ENCODE results near the gene PKP4.

Gene PKP4

GRCh38 chr2:158583923-158584322, 127.2 kb downstream of the PKP4 start:
- no peak for DNase-seq (ENCODE audit: low read depth in 1 of 2, low spot score in 1 of 2)

- DNase-seq (ENCODE audit: low read depth in 1 of 2, low spot score in 1 of 2) = no peak
These were observed 129.7 kb downstream of the PKP4 start for GRCh38 chr2:158586491-158586890.

DNA sequence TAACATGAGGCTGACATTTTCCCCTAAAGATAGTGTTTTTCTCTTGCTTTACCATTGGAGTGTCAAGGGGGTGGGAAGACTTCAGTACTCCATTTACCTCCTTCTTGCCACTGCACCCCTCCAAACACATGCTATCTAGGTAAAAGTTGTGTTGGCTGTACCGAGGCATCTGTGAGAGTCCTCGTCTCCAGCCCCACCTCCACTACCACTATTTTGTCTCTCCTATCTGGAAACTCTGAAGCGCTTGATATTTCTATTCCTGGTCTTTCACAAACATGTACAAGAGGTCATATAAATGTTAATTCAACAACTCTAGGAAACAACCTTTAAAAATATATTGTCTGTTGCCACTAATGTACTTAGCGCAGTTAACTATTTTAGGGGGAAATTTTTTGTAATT, 132.6 kb downstream of the PKP4 start:
- DNase-seq (ENCODE audit: low read depth in 1 of 2, low spot score in 1 of 2) = no peak

GRCh38 chr2:158598862-158599517, 142.2 kb downstream of the PKP4 start:
- DNase-seq (ENCODE audit: low read depth in 1 of 2, low spot score in 1 of 2) = no peak

- DNase-seq (ENCODE audit: low read depth in 1 of 2, low spot score in 1 of 2) = no peak
These were observed 142.9 kb downstream of the PKP4 start for GRCh38 chr2:158599609-158600008.

DNA sequence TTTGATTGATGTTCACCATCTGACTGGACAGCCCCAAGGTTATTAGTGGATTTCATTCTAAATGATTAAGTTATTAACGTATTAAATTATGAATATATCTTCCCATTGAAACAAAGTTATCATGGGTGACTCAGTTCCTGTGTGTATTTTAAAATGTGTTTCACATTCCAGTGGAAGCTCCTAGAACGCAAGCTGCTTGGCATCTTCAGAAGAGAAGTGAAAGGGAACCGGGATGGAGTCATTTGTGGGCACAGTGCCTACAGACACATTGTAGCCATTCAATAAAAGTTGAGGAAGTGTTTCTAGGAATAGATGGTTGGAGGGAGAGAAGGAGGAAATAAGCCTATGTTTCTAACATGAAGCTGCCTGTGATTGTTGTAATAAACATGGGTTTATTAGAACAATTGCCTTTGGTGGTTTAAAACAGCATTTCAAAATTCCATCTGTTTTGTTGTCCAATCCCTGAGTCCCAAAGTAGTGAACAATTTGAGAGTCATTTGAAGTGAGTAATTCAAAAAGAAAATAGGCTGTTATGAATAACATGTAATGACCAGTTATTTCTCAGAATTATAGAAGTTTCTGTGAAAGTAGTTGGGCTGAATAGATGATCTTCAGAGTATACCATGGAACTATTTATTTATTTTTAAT, 143.5 kb downstream of the PKP4 start:
- DNase-seq (ENCODE audit: low read depth in 1 of 2, low spot score in 1 of 2) = no peak

GRCh38 chr2:158602027-158602426, 145.3 kb downstream of the PKP4 start:
- DNase-seq (ENCODE audit: low read depth in 1 of 2, low spot score in 1 of 2) = no peak

GRCh38 chr2:158603205-158603604, 146.5 kb downstream of the PKP4 start:
- no peak for DNase-seq (ENCODE audit: low read depth in 1 of 2, low spot score in 1 of 2)

- DNase-seq (ENCODE audit: low read depth in 1 of 2, low spot score in 1 of 2) = no peak
These were observed 147.2 kb downstream of the PKP4 start for GRCh38 chr2:158603986-158604385.

DNA sequence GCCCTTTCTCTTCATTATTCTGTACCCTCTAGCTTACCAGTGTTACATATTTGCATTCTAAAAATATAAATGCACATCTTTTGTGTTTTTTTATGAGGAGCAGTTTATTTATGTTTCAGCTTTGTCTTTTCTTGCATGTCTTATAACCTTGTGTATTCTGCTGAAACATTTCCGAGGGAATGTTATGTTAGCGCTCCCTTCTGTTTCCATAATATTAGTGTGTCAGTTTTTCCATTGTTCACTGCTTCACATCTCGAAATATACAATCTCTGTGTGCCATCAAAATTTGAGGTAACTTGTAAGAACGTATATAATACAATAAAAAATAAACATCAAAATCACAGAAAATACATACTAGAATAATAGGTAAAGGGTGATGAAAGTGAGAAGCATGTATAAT, 153.3 kb downstream of the PKP4 start:
- DNase-seq (ENCODE audit: low read depth in 1 of 2, low spot score in 1 of 2) = no peak

- DNase-seq (ENCODE audit: low read depth in 1 of 2, low spot score in 1 of 2) = no peak
These were observed 159.8 kb downstream of the PKP4 start for GRCh38 chr2:158616480-158617000.

DNA sequence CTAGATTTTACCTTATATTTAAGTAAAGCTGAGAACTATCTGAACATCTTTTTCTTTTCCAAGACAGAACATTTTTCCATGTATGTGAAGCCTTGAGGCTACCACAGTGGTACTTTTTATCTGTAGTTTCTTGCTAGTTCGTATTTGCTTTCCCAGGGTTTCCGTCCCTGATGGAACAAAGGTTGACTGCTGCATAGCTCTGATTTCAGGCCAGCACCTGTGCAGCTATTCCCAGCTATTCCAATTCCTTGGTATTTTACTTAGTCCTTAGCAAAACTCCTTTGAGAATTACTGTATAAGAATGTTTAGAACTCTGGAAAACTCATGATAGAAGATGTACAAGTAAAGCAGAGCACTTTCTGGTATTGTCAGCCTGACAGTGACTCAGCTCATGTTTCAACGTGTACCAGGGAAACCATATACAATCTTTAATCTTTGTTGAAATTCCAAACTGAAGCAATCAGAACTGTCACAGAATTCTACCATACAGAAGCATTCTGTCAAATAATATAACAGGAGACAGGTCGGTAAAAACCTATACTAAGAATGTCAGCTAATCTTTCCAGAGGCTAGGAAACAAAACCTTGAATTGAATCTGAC, 162.2 kb downstream of the PKP4 start:
- DNase-seq (ENCODE audit: low read depth in 1 of 2, low spot score in 1 of 2) = no peak

GRCh38 chr2:158619496-158619895, 162.7 kb downstream of the PKP4 start:
- DNase-seq (ENCODE audit: low read depth in 1 of 2, low spot score in 1 of 2) = no peak

GRCh38 chr2:158620656-158621055, 163.9 kb downstream of the PKP4 start:
- DNase-seq (ENCODE audit: low read depth in 1 of 2, low spot score in 1 of 2) = no peak

DNA sequence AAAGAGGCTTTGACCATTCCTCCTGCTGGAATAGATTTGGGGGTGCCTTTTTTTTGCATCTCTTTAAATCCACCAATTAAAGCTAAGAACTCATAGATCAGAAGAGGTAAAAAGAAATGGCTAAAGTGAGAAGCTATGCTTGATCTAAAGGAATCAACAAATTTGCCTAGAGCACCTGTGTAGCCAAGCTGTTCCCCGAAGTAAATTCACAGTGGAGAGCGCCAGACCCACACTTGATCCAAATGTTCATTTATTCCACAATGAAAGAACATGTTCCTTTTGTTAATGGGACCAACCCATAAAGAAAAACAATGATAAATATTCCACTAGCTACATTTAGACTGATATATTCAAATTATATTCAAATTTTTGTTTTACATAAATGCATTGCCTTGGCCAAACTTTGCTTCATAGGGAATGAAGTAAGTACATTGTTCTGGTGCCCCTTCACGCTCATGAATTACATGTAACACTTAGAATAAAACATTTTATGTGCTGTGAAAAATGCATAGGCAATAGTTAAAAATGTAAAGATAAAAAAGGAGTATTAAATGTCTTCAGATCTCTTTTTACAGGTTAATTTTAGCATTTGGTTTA, 167.4 kb downstream of the PKP4 start:
- no peak for DNase-seq (ENCODE audit: low read depth in 1 of 2, low spot score in 1 of 2)

- no peak for DNase-seq (ENCODE audit: low read depth in 1 of 2, low spot score in 1 of 2)
These were observed 168.2 kb downstream of the PKP4 start for GRCh38 chr2:158624961-158625360.

GRCh38 chr2:158629116-158629515, 172.4 kb downstream of the PKP4 start:
- no peak for DNase-seq (ENCODE audit: low read depth in 1 of 2, low spot score in 1 of 2)

- DNase-seq (ENCODE audit: low read depth in 1 of 2, low spot score in 1 of 2) = no peak
These were observed 176.5 kb downstream of the PKP4 start for GRCh38 chr2:158633261-158633660.

DNA sequence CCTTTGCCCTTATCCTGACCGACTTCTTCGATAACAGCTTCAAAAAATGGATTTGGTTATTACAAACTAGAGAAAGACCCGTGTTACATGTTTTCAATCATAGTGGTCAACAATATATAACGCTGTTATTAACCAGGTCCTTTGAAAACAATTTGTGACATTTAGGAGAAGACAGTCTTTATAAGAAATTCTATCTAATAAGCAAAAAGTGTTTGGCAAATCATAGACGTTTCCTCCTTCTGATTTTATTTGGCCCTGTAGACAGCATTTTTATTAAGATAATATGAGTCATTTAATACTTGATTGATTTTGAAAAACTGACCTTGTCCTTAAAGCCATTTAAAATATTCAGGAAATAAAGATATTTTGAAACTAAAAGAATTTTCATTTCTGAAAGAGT, 177.9 kb downstream of the PKP4 start:
- DNase-seq (ENCODE audit: low read depth in 1 of 2, low spot score in 1 of 2) = no peak

GRCh38 chr2:158635961-158636601, 179.3 kb downstream of the PKP4 start:
- DNase-seq (ENCODE audit: low read depth in 1 of 2, low spot score in 1 of 2) = no peak

DNA sequence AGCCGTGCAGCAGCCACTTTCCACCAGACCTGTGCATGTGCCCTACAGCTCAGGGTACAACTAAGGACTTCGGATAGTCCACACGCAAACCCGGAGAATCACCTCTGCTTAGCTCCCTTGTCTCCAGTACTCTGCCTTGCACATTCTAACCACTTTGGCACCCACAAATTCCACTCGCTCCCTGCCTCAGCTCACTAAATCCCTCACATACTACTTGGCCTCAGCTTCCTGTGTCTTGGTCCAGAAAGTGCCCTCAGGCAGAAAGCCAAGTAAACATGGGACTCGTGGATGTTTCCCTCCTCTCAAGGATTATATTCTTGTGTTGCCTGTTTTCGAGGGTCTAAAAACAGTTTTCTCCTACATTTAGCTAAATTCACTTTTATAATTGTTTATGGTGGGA, 180.6 kb downstream of the PKP4 start:
- no peak for DNase-seq (ENCODE audit: low read depth in 1 of 2, low spot score in 1 of 2)

GRCh38 chr2:158644139-158644538, 187.4 kb downstream of the PKP4 start:
- DNase-seq (ENCODE audit: low read depth in 1 of 2, low spot score in 1 of 2) = no peak

Data from activated T-helper 1 cell treated with anti-CD3 and anti-CD28 coated beads, Interleukin-2, amount 50 U/mL, for 16 hours (primary cell).